Thoracic aorta (tissue), 2 donors: ENCODE results near the gene CCM2L. TPM values are rescaled to one million over a fixed set of nuclear protein-coding genes. Genes with fewer than 3 reads are reported as not detected.

Experiments
- ATAC-seq: fragments of 150-250 bp; one replicate; pipeline ENCODE4 v1.8.0; 2017; ENCODE audit warnings: low read depth; ENCODE audit not compliant: insufficient number of reproducible peaks, low FRiP score
- DNase-seq: peaks from one replicate; pipeline ENCODE4 v3.0.0-alpha.2; 2020; ENCODE audit warnings: low spot score
- H3K27ac ChIP-seq, 2 donors: fragments of 200-600 bp; sonication (generic); 1 replicate in 1 of 2; 2 replicates in 1 of 2; pipeline ENCODE4 v1.5.1; 2016; ENCODE audit warnings: mild to moderate bottlenecking in 2 of 2, moderate library complexity in 2 of 2
- H3K27me3 ChIP-seq: fragments of 200-600 bp; sonication (generic); replicated peaks from 2 replicates; pipeline ENCODE4 v1.6.0; 2016; ENCODE audit warnings: mild to moderate bottlenecking; ENCODE audit not compliant: insufficient read depth
- H3K36me3 ChIP-seq: fragments of 200-600 bp; sonication (generic); one replicate; pipeline ENCODE4 v1.5.1; 2016
- H3K4me1 ChIP-seq, 2 donors: fragments of 200-600 bp; sonication (generic); 1 replicate in 1 of 2; 2 replicates in 1 of 2; pipeline versions ENCODE4 v1.5.1 to v1.6.0; 2016; ENCODE audit warnings: low read depth in 2 of 2, mild to moderate bottlenecking in 1 of 2; ENCODE audit not compliant: control insufficient read depth in 1 of 2
- H3K4me3 ChIP-seq: fragments of 200-600 bp; sonication (generic); 2 replicates; pipeline ENCODE4 v1.5.1; 2016; ENCODE audit warnings: mild to moderate bottlenecking
- H3K9me3 ChIP-seq: fragments of 200-600 bp; sonication (generic); 2 replicates; pipeline ENCODE4 v1.5.1; 2016
- CTCF ChIP-seq: fragments of 200-600 bp; sonication (generic); IDR thresholded peaks from one replicate; pipeline ENCODE4 v1.5.1; 2019; ENCODE audit warnings: antibody characterized with exemption
- total RNA-seq, 2 donors: library from RNA; depleted of rRNA; stranded (reverse); fragments of >200 nt; gene quantifications; one replicate each; pipeline versions ENCODE4 v1.1.0 to v1.2.3, GENCODE V29; 2016

The CCM2L gene
- total RNA-seq, 2 donors from 2014 or later, result 2.7 to 6.4 TPM

GRCh38 chr20:31992086-31992485 lies 18.2 kb upstream of the CCM2L start:
- H3K27ac ChIP-seq, result no peak overlapping the region
- no peak for ATAC-seq
- H3K36me3 ChIP-seq, result no peaks in the 10 kb centered on the region
- no peak overlapping the region for H3K4me3 ChIP-seq
- no peaks in the 10 kb centered on the region for H3K4me1 ChIP-seq
- no peaks in the 10 kb centered on the region for H3K27me3 ChIP-seq
- no peak for TF ChIP-seq CTCF
- H3K9me3 ChIP-seq, result no peaks in the 10 kb centered on the region
- no peak for DNase-seq

- no peak for DNase-seq
- Histone ChIP-seq H3K4me1 (no peaks in the 10 kb centered on the region), H3K27ac (no peak overlapping the region), H3K4me3 (no peak overlapping the region), H3K36me3 (no peaks in the 10 kb centered on the region), H3K27me3 (no peaks in the 10 kb centered on the region), H3K9me3 (no peaks in the 10 kb centered on the region)
- ATAC-seq, result no peak
- TF ChIP-seq CTCF, result no peak
Observed at GRCh38 chr20:31996996-31997395, 13.2 kb upstream of the CCM2L start.

GRCh38 chr20:31998246-31998645 lies 12.0 kb upstream of the CCM2L start:
- TF ChIP-seq CTCF, result no peak
- no peak overlapping the region for H3K4me3 ChIP-seq
- DNase-seq, result no peak
- H3K27me3 ChIP-seq, result no peaks in the 10 kb centered on the region
- H3K9me3 ChIP-seq, result no peaks in the 10 kb centered on the region
- H3K27ac ChIP-seq, result no peak overlapping the region
- ATAC-seq, result no peak
- no peaks in the 10 kb centered on the region for H3K36me3 ChIP-seq
- H3K4me1 ChIP-seq, result no peaks in the 10 kb centered on the region

- Histone ChIP-seq H3K4me1 (no peaks in the 10 kb centered on the region), H3K27me3 (no peaks in the 10 kb centered on the region), H3K4me3 (no peak overlapping the region), H3K36me3 (no peaks in the 10 kb centered on the region), H3K27ac (no peak overlapping the region), H3K9me3 (no peaks in the 10 kb centered on the region)
- DNase-seq (no peak), ATAC-seq (no peak)
- no peak for TF ChIP-seq CTCF
Observed at GRCh38 chr20:32003325-32003724, 6.9 kb upstream of the CCM2L start.

GRCh38 chr20:32004963-32005362 lies 5.3 kb upstream of the CCM2L start:
- no peak for DNase-seq
- H3K27ac ChIP-seq, result no peak overlapping the region
- no peaks in the 10 kb centered on the region for H3K9me3 ChIP-seq
- H3K4me3 ChIP-seq, result no peak overlapping the region
- ATAC-seq, result no peak
- H3K36me3 ChIP-seq, result no peaks in the 10 kb centered on the region
- TF ChIP-seq CTCF, result no peak
- no peaks in the 10 kb centered on the region for H3K4me1 ChIP-seq
- no peaks in the 10 kb centered on the region for H3K27me3 ChIP-seq
